TTC549 (cell line): ENCODE results near the gene ADGB.
"Not testable (repeated sequence)": the region's sequence is repeated elsewhere in the genome, so short reads cannot be mapped to it uniquely, and the experiment has no call there.

Source experiments
- FAIRE-seq: peaks from 2 replicates; lab custom pipeline; 2012; peaks lifted over from hg19 to GRCh38; lab: Jason Lieb, UNC

Gene ADGB

GRCh38 chr6:146598772-146599405 is at the start of gene ADGB:
ADGB (plus strand) TSS chr6:146598972; CDS start chr6:146599041, 69 bp downstream.
- FAIRE-seq, result no peak

- no peak for FAIRE-seq
These were observed 47.9 kb upstream of the ADGB start for GRCh38 chr6:146550911-146551310.

GRCh38 chr6:146551545-146551944 is 47.2 kb upstream of the ADGB start:
- FAIRE-seq, result no peak

- no peak for FAIRE-seq
These were observed 45.2 kb upstream of the ADGB start for GRCh38 chr6:146553377-146554135.

- FAIRE-seq, result no peak
These were observed 38.2 kb upstream of the ADGB start for GRCh38 chr6:146560607-146561006.

GRCh38 chr6:146566661-146567060 is 32.1 kb upstream of the ADGB start:
- FAIRE-seq, result not testable (repeated sequence)

- FAIRE-seq, result not testable (repeated sequence)
These were observed 30.2 kb upstream of the ADGB start for GRCh38 chr6:146568619-146569018.

GRCh38 chr6:146574211-146574610 is 24.6 kb upstream of the ADGB start:
- no peak for FAIRE-seq

GRCh38 chr6:146578054-146578453 is 20.7 kb upstream of the ADGB start:
- no peak for FAIRE-seq

- no peak for FAIRE-seq
These were observed 16.8 kb upstream of the ADGB start for GRCh38 chr6:146581968-146582367.

- no peak for FAIRE-seq
These were observed 15.9 kb upstream of the ADGB start for GRCh38 chr6:146582857-146583256.

GRCh38 chr6:146583966-146584365 is 14.8 kb upstream of the ADGB start:
- no peak for FAIRE-seq

GRCh38 chr6:146587459-146587858 is 11.3 kb upstream of the ADGB start:
- no peak for FAIRE-seq

GRCh38 chr6:146590492-146590891 is 8.3 kb upstream of the ADGB start:
- FAIRE-seq, result no peak

GRCh38 chr6:146592451-146592850 is 6.3 kb upstream of the ADGB start:
- FAIRE-seq, result no peak

GRCh38 chr6:146593986-146594385 is 4.8 kb upstream of the ADGB start:
- no peak for FAIRE-seq

GRCh38 chr6:146594495-146594894 is 4.3 kb upstream of the ADGB start:
- no peak for FAIRE-seq

- FAIRE-seq, result no peak
These were observed 2.6 kb upstream of the ADGB start for GRCh38 chr6:146595972-146596731.

- FAIRE-seq, result no peak
These were observed 2.6 kb downstream of the ADGB start for GRCh38 chr6:146601352-146601751.

- no peak for FAIRE-seq
These were observed 3.8 kb downstream of the ADGB start for GRCh38 chr6:146602526-146602925.

- no peak for FAIRE-seq
These were observed 15.2 kb downstream of the ADGB start for GRCh38 chr6:146613947-146614346.

GRCh38 chr6:146620655-146621054 is 21.9 kb downstream of the ADGB start:
- FAIRE-seq, result no peak

GRCh38 chr6:146628350-146628749 is 29.6 kb downstream of the ADGB start:
- no peak for FAIRE-seq
